Activated CD4-positive, alpha-beta memory T cell treated with anti-CD3 and anti-CD28 coated beads for 36 hours (primary cell): ENCODE measurements around the gene SCLY. TPM values are rescaled to one million over a fixed set of nuclear protein-coding genes. Genes with fewer than 3 reads are reported as not detected.
A peak's percentile ranks its signal among the peaks of the same experiment; 100 is the strongest.
"Not testable (repeated sequence)": the region's sequence is repeated elsewhere in the genome, so short reads cannot be mapped to it uniquely, and the experiment has no call there.

Source experiments
- CTCF ChIA-PET: fragments of 350-600 bp; sonication (Branson Sonifier 250); formaldehyde crosslinking; loops from one replicate; lab custom pipeline; 2021; ENCODE audit warnings: antibody characterized with exemption, inconsistent platforms; lab: Charles Lee
- POLR2A ChIA-PET: fragments of 350-600 bp; sonication (Branson Sonifier 250); formaldehyde crosslinking; loops from one replicate; lab custom pipeline; 2021; ENCODE audit warnings: antibody characterized with exemption; lab: Charles Lee
- DNase-seq: peaks from one replicate; pipeline ENCODE4 v3.0.0-alpha.2; 2020
- H3K27ac Mint-ChIP-seq: one replicate; pipeline ENCODE4 v1.8.0; 2021; ENCODE audit warnings: mixed read lengths
- H3K27me3 Mint-ChIP-seq: one replicate; pipeline ENCODE4 v1.8.0; 2021; ENCODE audit warnings: mixed read lengths
- H3K36me3 Mint-ChIP-seq: one replicate; pipeline ENCODE4 v1.8.0; 2021; ENCODE audit warnings: mixed read lengths
- H3K4me1 Mint-ChIP-seq: one replicate; pipeline ENCODE4 v1.8.0; 2021; ENCODE audit warnings: low read depth, mixed read lengths
- H3K4me3 Mint-ChIP-seq: one replicate; pipeline ENCODE4 v1.8.0; 2021; ENCODE audit warnings: mild to moderate bottlenecking, mixed read lengths
- H3K9me3 Mint-ChIP-seq: one replicate; pipeline ENCODE4 v1.8.0; 2021; ENCODE audit warnings: mixed read lengths
- intact Hi-C: fragments of 100-400 bp; cut with micrococcal nuclease; formaldehyde crosslinking; loops from one replicate; pipeline ENCODE4 v1.15.1; 2023
- total RNA-seq, 2 experiments: library from RNA; stranded (reverse); gene quantifications; one replicate each; pipeline ENCODE4 v1.2.3, GENCODE V29; 2021

The SCLY gene
- total RNA-seq, 2 experiments from 2014 or later: 47.9 to 51.8 TPM

DNA sequence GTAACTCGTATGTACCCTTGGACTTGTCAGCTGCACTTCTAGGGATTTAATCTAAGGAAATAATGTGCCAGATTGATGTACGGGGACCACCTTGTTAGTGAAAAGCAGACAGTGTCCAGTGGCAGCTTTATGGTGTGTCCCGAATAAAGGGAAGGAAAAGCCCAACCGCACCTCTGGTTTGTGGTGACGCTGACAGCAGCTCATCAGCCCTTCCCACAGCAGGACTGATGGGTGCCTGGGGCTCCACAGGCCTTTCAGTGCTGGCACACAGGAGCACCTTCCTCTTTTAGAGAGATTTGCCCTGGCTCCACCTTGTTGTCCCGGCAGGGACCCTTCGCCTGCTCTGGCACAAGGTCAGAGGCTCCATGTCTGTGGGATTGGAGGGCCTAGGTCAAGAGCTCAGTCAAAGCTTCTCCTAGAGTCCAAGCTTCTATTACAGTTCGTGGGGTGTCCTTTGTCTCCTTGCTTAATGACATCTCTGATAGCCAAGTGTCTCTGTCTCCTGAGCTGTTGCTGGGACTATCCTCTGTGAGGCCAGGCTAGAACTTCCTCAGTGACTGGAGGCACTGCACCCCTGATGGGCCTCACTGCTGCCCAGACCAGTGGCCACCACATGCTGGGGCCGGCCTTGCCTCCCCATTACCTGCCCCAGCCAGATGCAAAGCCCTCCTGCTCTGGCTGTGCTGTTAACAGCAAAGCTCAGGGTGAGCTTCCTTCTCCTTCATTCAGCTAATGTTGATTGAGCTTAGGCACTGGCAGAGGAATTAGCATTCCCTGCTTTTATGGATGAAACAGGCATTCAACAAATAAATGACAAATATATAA, 33.0 kb upstream of the SCLY start:
- Mint-ChIP-seq H3K36me3 (peaks cover 25% of the 10 kb centered on the region), H3K27me3 (no peaks in the 10 kb centered on the region), H3K4me3 (no peak overlapping the region), H3K27ac (no peak overlapping the region), H3K4me1 (peaks cover 11% of the 10 kb centered on the region), H3K9me3 (no peaks in the 10 kb centered on the region)
- ChIA-PET CTCF (interaction anchor here (1.2 kb wide), 1 partner anchor 9 kb away, joined by 3 read pairs; no protein-coding TSS in a partner anchor), POLR2A (interaction anchor here (1.2 kb wide), 1 partner anchor 34 kb away, joined by 3 read pairs; no protein-coding TSS in a partner anchor)
- intact Hi-C loops: no loop called here
- DNase-seq: no peak

DNA sequence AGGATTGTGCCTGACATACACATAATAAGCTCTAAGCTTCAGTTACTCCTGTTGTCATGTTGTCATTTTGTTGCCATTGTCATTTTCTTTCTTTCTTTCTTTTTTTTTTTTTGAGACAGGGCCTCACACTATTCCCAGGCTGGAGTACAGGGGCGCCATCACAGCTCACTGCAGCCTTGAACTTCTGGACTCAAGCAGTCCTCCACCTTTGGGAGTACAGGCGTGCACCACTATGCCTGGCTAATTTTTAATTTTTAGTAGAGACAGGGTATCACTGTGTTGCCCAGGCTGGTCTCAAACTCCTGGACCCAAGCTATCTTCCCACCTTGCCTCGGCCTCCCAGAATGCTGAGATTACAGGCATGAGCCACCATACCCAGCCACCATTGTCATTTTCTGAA, 30.9 kb upstream of the SCLY start:
- CTCF ChIA-PET: no interaction called here
- H3K27me3 Mint-ChIP-seq: no peaks in the 10 kb centered on the region
- no peak for DNase-seq
- H3K4me3 Mint-ChIP-seq: no peak overlapping the region
- intact Hi-C loops: no loop called here
- peaks cover 8% of the 10 kb centered on the region for H3K4me1 Mint-ChIP-seq
- peaks cover 30% of the 10 kb centered on the region for H3K36me3 Mint-ChIP-seq
- POLR2A ChIA-PET: no interaction called here
- no peak overlapping the region for H3K27ac Mint-ChIP-seq
- H3K9me3 Mint-ChIP-seq: no peaks in the 10 kb centered on the region

DNA sequence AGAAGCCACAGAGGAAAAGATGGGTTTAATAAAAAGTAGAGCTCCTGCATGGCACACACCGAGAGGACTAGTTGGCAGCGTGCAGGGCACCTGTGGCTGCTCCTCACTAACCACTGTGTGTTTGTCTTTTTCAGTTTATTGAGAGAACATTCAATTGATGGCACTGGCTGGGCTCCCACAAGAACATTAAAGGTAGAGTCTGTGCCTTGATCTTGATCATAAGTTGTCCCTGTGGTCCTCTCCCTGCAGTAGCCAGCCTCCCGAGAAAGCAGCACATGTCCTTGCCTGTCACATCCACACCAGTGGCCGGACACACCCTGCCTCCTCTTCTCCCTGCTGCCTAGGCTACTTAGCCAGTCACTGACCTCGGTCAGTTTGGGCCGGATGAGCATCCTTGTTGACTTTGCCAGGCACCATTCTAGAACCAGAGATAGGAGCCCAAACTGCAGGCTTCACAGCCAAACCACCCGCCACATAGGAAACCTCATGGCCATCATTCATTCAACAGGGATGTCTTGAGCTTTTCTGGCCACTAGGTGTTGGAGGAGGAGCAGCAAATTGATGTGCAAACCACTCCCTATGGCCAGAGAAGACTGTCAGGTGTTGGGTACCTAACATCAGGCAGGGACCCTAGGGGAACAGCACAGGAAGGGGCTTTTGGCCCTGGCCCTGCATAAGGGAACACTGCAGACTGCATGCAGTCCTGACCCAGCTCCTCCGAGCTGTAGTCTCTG, 30.2 kb upstream of the SCLY start:
- ChIA-PET CTCF (no interaction called here), POLR2A (no interaction called here)
- intact Hi-C loops: no loop called here
- DNase-seq: no peak
- Mint-ChIP-seq H3K9me3 (no peaks in the 10 kb centered on the region), H3K27ac (no peak overlapping the region), H3K4me1 (peaks cover under 1% of the 10 kb centered on the region), H3K4me3 (no peak overlapping the region), H3K27me3 (no peaks in the 10 kb centered on the region), H3K36me3 (peaks cover 32% of the 10 kb centered on the region)

DNA sequence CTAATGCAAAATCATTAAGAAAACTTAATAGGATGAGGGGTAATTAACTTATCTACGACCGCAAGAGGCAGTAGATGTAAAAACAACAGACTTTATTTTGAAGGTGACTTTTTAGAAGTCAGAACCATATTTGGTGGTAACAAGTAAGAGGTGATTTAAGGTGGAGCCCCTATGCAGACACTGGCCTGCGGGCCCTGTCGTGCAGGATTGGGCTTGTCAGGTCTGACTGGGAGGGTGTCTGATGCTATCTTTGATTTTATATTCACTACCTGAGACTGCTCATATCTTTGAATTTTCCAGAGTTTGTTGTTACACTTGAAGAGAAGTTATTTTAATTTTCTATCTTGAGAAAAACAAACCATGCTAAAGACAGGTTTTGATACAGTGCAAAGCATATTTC, 29.1 kb upstream of the SCLY start:
- ChIA-PET CTCF (no interaction called here), POLR2A (no interaction called here)
- H3K4me1 Mint-ChIP-seq: no peaks in the 10 kb centered on the region
- no peaks in the 10 kb centered on the region for H3K27me3 Mint-ChIP-seq
- H3K27ac Mint-ChIP-seq: no peak overlapping the region
- H3K36me3 Mint-ChIP-seq: peaks cover 35% of the 10 kb centered on the region
- no peaks in the 10 kb centered on the region for H3K9me3 Mint-ChIP-seq
- DNase-seq: no peak
- H3K4me3 Mint-ChIP-seq: no peak overlapping the region
- intact Hi-C loops: no loop called here

GRCh38 chr2:238032755-238033337, 28.0 kb upstream of the SCLY start:
- H3K9me3 Mint-ChIP-seq: no peaks in the 10 kb centered on the region
- no peak overlapping the region for H3K4me3 Mint-ChIP-seq
- no peaks in the 10 kb centered on the region for H3K4me1 Mint-ChIP-seq
- intact Hi-C loops: no loop called here
- ChIA-PET CTCF (no interaction called here), POLR2A (no interaction called here)
- DNase-seq: no peak
- H3K27ac Mint-ChIP-seq: no peak overlapping the region
- H3K36me3 Mint-ChIP-seq: peaks cover 36% of the 10 kb centered on the region
- no peaks in the 10 kb centered on the region for H3K27me3 Mint-ChIP-seq

GRCh38 chr2:238033991-238034390, 26.8 kb upstream of the SCLY start:
- H3K4me1 Mint-ChIP-seq, DNase-seq, H3K4me3 Mint-ChIP-seq, CTCF ChIA-PET, intact Hi-C loops, H3K27me3 Mint-ChIP-seq, H3K9me3 Mint-ChIP-seq, H3K27ac Mint-ChIP-seq, POLR2A ChIA-PET: not testable (repeated sequence)
- H3K36me3 Mint-ChIP-seq: peaks cover 41% of the 10 kb centered on the region

GRCh38 chr2:238038203-238038602, 22.6 kb upstream of the SCLY start:
- intact Hi-C loops: no loop called here
- Mint-ChIP-seq H3K27ac (no peak overlapping the region), H3K4me1 (peaks cover 6% of the 10 kb centered on the region), H3K36me3 (peaks cover 39% of the 10 kb centered on the region), H3K27me3 (no peaks in the 10 kb centered on the region), H3K4me3 (no peak overlapping the region), H3K9me3 (no peaks in the 10 kb centered on the region)
- ChIA-PET CTCF (no interaction called here), POLR2A (no interaction called here)
- no peak for DNase-seq

DNA sequence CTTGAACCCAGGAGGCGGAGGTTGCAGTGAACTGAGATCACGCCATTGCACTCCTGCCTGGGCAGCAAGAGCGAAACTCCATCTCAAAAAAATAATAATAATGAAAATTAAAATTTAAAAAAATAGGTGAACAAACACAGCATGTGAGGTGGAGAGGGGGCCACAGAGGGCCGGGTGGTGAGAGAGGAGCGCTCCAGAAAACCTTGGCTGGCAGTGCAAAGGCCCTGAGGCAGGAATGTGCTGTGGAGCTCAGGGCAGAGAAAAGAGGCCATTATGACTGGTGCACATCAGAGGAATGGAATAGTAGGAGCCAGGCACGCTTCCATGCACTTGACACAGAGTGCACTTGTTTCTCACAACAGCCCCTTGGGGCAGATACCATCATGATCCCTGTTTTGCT, 21.6 kb upstream of the SCLY start:
- H3K27ac Mint-ChIP-seq: no peak overlapping the region
- peaks cover 47% of the 10 kb centered on the region for H3K36me3 Mint-ChIP-seq
- no peak for DNase-seq
- H3K27me3 Mint-ChIP-seq: no peaks in the 10 kb centered on the region
- no peak overlapping the region for H3K4me3 Mint-ChIP-seq
- H3K4me1 Mint-ChIP-seq: peaks cover 6% of the 10 kb centered on the region
- POLR2A ChIA-PET: no interaction called here
- CTCF ChIA-PET: no interaction called here
- intact Hi-C loops: no loop called here
- no peaks in the 10 kb centered on the region for H3K9me3 Mint-ChIP-seq

DNA sequence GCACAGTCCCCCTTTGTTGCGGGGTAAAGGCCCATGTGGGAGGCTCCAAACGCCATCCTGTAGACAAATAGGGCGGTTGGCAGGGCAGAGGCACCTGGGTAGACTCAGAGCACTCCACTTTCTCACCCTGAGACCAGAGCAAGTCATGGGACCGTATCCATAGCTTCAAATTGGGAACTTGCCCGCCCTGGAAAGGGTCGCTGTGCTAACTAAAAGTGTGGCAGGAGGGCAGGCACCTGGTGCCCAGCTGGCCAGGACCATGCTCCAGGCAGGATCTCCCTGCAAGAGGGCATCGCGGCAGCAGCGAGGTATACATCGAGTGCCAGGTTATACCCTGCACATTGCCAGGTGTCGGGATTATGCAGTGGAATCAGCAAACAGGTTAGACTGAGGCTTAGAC, 20.8 kb upstream of the SCLY start:
- no peaks in the 10 kb centered on the region for H3K27me3 Mint-ChIP-seq
- no peak overlapping the region for H3K4me3 Mint-ChIP-seq
- no peak overlapping the region for H3K27ac Mint-ChIP-seq
- H3K36me3 Mint-ChIP-seq: peaks cover 45% of the 10 kb centered on the region
- peaks cover 6% of the 10 kb centered on the region for H3K4me1 Mint-ChIP-seq
- DNase-seq: no peak
- ChIA-PET POLR2A (no interaction called here), CTCF (no interaction called here)
- H3K9me3 Mint-ChIP-seq: no peaks in the 10 kb centered on the region
- intact Hi-C loops: no loop called here

DNA sequence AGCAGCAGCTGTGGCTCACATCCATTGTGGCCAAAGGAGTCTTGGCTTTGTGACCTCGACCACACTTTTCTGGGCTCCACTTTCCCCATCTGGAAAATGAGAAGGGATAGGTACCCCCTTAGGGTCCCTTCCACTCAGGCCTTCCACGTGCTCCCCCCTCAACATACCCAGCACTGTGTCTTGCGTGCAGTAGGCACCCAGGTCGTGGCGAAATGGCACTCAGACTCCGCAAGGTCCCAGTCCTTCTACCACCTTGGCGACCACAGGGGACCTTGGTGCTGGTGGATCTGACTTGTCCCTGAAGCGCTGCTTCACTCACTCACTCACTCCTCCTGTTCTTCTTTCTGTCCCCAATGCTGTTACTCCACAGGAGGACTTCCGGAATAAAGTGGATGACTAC, 19.9 kb upstream of the SCLY start:
- Mint-ChIP-seq H3K9me3 (no peaks in the 10 kb centered on the region), H3K36me3 (peaks cover 41% of the 10 kb centered on the region), H3K27ac (no peak overlapping the region), H3K27me3 (no peaks in the 10 kb centered on the region), H3K4me3 (no peak overlapping the region), H3K4me1 (peaks cover 6% of the 10 kb centered on the region)
- DNase-seq: no peak
- intact Hi-C loops: no loop called here
- POLR2A ChIA-PET: no interaction called here
- CTCF ChIA-PET: interaction anchor here (0.6 kb wide), 1 partner anchor 50 kb away, joined by 4 read pairs; no protein-coding TSS in a partner anchor

GRCh38 chr2:238042090-238042489, 18.7 kb upstream of the SCLY start:
- no peak for DNase-seq
- ChIA-PET CTCF (no interaction called here), POLR2A (no interaction called here)
- H3K27ac Mint-ChIP-seq: no peak overlapping the region
- H3K36me3 Mint-ChIP-seq: peaks cover 51% of the 10 kb centered on the region
- intact Hi-C loops: no loop called here
- H3K4me3 Mint-ChIP-seq: no peak overlapping the region
- H3K4me1 Mint-ChIP-seq: peaks cover 6% of the 10 kb centered on the region
- H3K27me3 Mint-ChIP-seq: no peaks in the 10 kb centered on the region
- peaks cover 5% of the 10 kb centered on the region for H3K9me3 Mint-ChIP-seq

GRCh38 chr2:238042849-238043584, 17.8 kb upstream of the SCLY start:
- POLR2A ChIA-PET: no interaction called here

More at GRCh38 chr2:238042849-238043584, 17.8 kb upstream of the SCLY start:
- H3K9me3 Mint-ChIP-seq: peaks cover 12% of the 10 kb centered on the region
- peak overlapping the region; percentile 64 for H3K27ac Mint-ChIP-seq
- H3K4me1 Mint-ChIP-seq: peaks cover 6% of the 10 kb centered on the region
- CTCF ChIA-PET: no interaction called here
- DNase-seq: no peak
- H3K4me3 Mint-ChIP-seq: no peak overlapping the region
- H3K27me3 Mint-ChIP-seq: no peaks in the 10 kb centered on the region
- intact Hi-C loops: no loop called here
- H3K36me3 Mint-ChIP-seq: peaks cover 54% of the 10 kb centered on the region
